Astrocyte (in vitro differentiated cells and primary cell): ENCODE results near the gene ALPK3. TPM values are rescaled to one million over a fixed set of nuclear protein-coding genes. Genes with fewer than 3 reads are reported as not detected.
A peak's percentile ranks its signal among the peaks of the same experiment; 100 is the strongest.
"Not testable (repeated sequence)": the region's sequence is repeated elsewhere in the genome, so short reads cannot be mapped to it uniquely, and the experiment has no call there.

ENCODE experiments used
- DNase-seq: peaks from one replicate; pipeline ENCODE4 v3.0.0-alpha.2; 2010; ENCODE audit warnings: low read depth
- FAIRE-seq: peaks from 2 replicates; lab custom pipeline; 2011; peaks lifted over from hg19 to GRCh38; lab: Jason Lieb, UNC
- H2AFZ ChIP-seq: 2 replicates; pipeline ENCODE4 v1.6.0; 2012; ENCODE audit warnings: low read depth, low read length, inconsistent platforms
- H3K27ac ChIP-seq: 2 replicates; pipeline ENCODE4 v1.5.1; 2011; ENCODE audit warnings: low read depth, low read length, inconsistent platforms
- H3K27me3 ChIP-seq: 2 replicates; pipeline ENCODE4 v1.6.0; 2011; ENCODE audit warnings: low read length, inconsistent platforms; ENCODE audit not compliant: insufficient read depth
- H3K36me3 ChIP-seq: 2 replicates; pipeline ENCODE4 v1.5.1; 2011; ENCODE audit warnings: low read length, inconsistent platforms; ENCODE audit not compliant: insufficient read depth
- H3K4me1 ChIP-seq: 2 replicates; pipeline ENCODE4 v1.5.1; 2011; ENCODE audit warnings: low read length, inconsistent platforms; ENCODE audit not compliant: insufficient read depth
- H3K4me2 ChIP-seq: 2 replicates; pipeline ENCODE4 v1.6.0; 2012; ENCODE audit warnings: low read length, inconsistent platforms
- H3K4me3 ChIP-seq: 2 replicates; pipeline ENCODE4 v1.5.1; 2011; ENCODE audit warnings: low read depth, mild to moderate bottlenecking, low read length, inconsistent platforms; ENCODE audit not compliant: insufficient read depth
- H3K79me2 ChIP-seq: 2 replicates; pipeline ENCODE4 v1.6.0; 2012; ENCODE audit warnings: mild to moderate bottlenecking, low read length, inconsistent platforms; ENCODE audit not compliant: insufficient read depth
- H3K9ac ChIP-seq: 2 replicates; pipeline ENCODE4 v1.6.0; 2012; ENCODE audit warnings: mild to moderate bottlenecking, low read length, inconsistent platforms
- H3K9me3 ChIP-seq: 2 replicates; pipeline ENCODE4 v1.5.1; 2012; ENCODE audit warnings: low read depth, mild to moderate bottlenecking, low read length, inconsistent platforms; ENCODE audit not compliant: insufficient read depth
- H4K20me1 ChIP-seq: 2 replicates; pipeline ENCODE4 v1.6.0; 2012; ENCODE audit warnings: low read length, inconsistent platforms; ENCODE audit not compliant: insufficient read depth
- H3K27ac Mint-ChIP-seq: one replicate; pipeline ENCODE4 v1.8.0; 2021; ENCODE audit warnings: mild to moderate bottlenecking, mixed read lengths; ENCODE audit not compliant: unreplicated experiment
- H3K27me3 Mint-ChIP-seq: one replicate; pipeline ENCODE4 v1.8.0; 2021; ENCODE audit warnings: low read depth, mixed read lengths; ENCODE audit not compliant: unreplicated experiment
- H3K36me3 Mint-ChIP-seq: one replicate; pipeline ENCODE4 v1.8.0; 2021; ENCODE audit warnings: low read depth, mixed read lengths; ENCODE audit not compliant: unreplicated experiment
- H3K4me1 Mint-ChIP-seq: one replicate; pipeline ENCODE4 v1.8.0; 2021; ENCODE audit warnings: low read depth, mixed read lengths; ENCODE audit not compliant: unreplicated experiment
- H3K4me3 Mint-ChIP-seq: one replicate; pipeline ENCODE4 v1.8.0; 2021; ENCODE audit warnings: mild to moderate bottlenecking, moderate library complexity, mixed read lengths; ENCODE audit not compliant: unreplicated experiment
- H3K9me3 Mint-ChIP-seq: one replicate; pipeline ENCODE4 v1.8.0; 2021; ENCODE audit warnings: mild to moderate bottlenecking, mixed read lengths; ENCODE audit not compliant: unreplicated experiment
- EZH2 ChIP-seq: IDR thresholded peaks from 2 replicates; pipeline ENCODE4 v1.6.1; 2012; ENCODE audit warnings: mild to moderate bottlenecking, low read length, inconsistent platforms; ENCODE audit not compliant: insufficient read depth
- total RNA-seq: library from RNA; stranded (reverse); gene quantifications from 2 replicates; pipeline ENCODE4 v1.2.1, GENCODE V29; 2021
- TF ChIP-seq, protein P1 (sequence below): IDR thresholded peaks from 2 replicates; pipeline ENCODE4 v1.5.1; 2011; ENCODE audit warnings: low read depth, mild to moderate bottlenecking, inconsistent platforms, low read length, moderate library complexity; ENCODE audit not compliant: insufficient read depth

ALPK3 gene
- total RNA-seq, 1 donor from 2014 or later, result 9.1 TPM

DNA sequence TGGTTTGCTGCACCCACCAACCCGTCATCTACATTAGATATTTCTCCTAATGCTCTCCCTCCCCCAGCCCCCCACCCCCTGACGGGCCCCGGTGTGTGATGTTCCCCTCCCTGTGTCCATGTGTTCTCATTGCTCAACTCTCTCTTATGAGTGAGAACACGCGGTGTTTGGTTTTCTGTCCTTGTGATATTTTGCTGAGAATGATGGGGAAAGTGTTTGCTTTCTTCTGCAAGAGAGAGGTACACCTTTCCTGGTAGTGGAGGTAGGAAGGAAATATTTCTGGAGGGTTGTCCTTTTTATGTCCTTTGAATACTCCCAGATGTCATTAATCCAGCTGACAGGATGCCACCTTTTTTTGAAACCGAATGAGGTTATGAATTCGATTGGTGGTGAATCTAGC, 56.8 kb downstream of the ALPK3 start:
- H2AFZ ChIP-seq, result no peak overlapping the region
- Mint-ChIP-seq H3K27ac (no peak overlapping the region), H3K4me1 (no peaks in the 10 kb centered on the region), H3K36me3 (peaks cover 13% of the 10 kb centered on the region), H3K4me3 (no peak overlapping the region), H3K27me3 (peaks cover 23% of the 10 kb centered on the region), H3K9me3 (no peaks in the 10 kb centered on the region)
- no peak for DNase-seq
- H3K36me3 ChIP-seq, result no peaks in the 10 kb centered on the region
- no peaks in the 10 kb centered on the region for H3K27me3 ChIP-seq
- no peak overlapping the region for H3K9ac ChIP-seq
- no peak for TF ChIP-seq EZH2
- TF ChIP-seq, protein P1, sequence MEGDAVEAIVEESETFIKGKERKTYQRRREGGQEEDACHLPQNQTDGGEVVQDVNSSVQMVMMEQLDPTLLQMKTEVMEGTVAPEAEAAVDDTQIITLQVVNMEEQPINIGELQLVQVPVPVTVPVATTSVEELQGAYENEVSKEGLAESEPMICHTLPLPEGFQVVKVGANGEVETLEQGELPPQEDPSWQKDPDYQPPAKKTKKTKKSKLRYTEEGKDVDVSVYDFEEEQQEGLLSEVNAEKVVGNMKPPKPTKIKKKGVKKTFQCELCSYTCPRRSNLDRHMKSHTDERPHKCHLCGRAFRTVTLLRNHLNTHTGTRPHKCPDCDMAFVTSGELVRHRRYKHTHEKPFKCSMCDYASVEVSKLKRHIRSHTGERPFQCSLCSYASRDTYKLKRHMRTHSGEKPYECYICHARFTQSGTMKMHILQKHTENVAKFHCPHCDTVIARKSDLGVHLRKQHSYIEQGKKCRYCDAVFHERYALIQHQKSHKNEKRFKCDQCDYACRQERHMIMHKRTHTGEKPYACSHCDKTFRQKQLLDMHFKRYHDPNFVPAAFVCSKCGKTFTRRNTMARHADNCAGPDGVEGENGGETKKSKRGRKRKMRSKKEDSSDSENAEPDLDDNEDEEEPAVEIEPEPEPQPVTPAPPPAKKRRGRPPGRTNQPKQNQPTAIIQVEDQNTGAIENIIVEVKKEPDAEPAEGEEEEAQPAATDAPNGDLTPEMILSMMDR, result no peak
- H3K27ac ChIP-seq, result no peak overlapping the region
- no peaks in the 10 kb centered on the region for H3K79me2 ChIP-seq
- H3K4me2 ChIP-seq, result no peak overlapping the region
- FAIRE-seq, result no peak
- no peaks in the 10 kb centered on the region for H3K9me3 ChIP-seq
- no peaks in the 10 kb centered on the region for H3K4me1 ChIP-seq
- no peak overlapping the region for H3K4me3 ChIP-seq
- no peaks in the 10 kb centered on the region for H4K20me1 ChIP-seq

DNA sequence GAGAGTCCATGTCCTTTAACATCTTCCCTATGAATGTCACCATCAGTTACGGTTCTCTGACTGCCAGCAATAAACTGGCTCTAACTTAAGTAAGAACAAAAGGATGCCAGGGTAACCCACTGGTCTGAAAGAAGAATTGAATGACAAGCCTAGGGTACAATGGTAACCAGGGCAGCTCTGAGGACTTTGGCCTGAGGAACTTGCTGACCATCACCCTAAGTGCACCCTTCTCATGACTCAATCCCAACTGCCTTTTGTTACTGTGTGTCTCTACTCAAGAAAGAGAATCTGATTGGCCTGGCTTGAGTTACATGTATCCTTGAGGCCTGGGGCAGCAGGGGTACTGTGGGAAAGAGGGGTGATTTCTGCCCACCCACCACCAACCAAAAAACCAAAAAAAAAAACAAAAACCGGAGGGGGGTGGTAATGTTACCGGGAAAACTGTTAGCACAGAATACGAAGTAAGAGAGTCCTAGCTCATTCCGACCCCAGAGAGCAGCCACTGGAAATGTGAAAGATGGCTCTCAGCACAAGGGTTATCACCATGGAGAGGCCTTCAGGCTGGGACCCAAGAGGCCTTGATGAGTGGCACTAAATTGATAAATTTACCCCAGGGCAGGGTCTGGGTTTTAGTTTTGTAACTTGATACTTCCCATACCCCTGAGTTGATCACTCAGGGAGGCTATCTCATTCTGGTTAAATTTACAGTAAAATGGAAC, 58.0 kb downstream of the ALPK3 start:
- TF ChIP-seq EZH2, result no peak
- TF ChIP-seq, protein P1, result no peak
- H3K4me3 Mint-ChIP-seq, result no peak overlapping the region
- no peak overlapping the region for H3K27ac Mint-ChIP-seq
- Histone ChIP-seq H3K9ac (no peak overlapping the region), H3K36me3 (no peaks in the 10 kb centered on the region), H3K79me2 (no peaks in the 10 kb centered on the region), H2AFZ (no peak overlapping the region), H3K9me3 (no peaks in the 10 kb centered on the region), H4K20me1 (no peaks in the 10 kb centered on the region), H3K4me3 (no peak overlapping the region), H3K4me2 (no peak overlapping the region), H3K27me3 (no peaks in the 10 kb centered on the region), H3K27ac (no peak overlapping the region), H3K4me1 (no peaks in the 10 kb centered on the region)
- H3K4me1 Mint-ChIP-seq, result no peaks in the 10 kb centered on the region
- H3K36me3 Mint-ChIP-seq, result peaks cover 9% of the 10 kb centered on the region
- no peak for FAIRE-seq
- peaks cover 22% of the 10 kb centered on the region for H3K27me3 Mint-ChIP-seq
- no peaks in the 10 kb centered on the region for H3K9me3 Mint-ChIP-seq
- no peak for DNase-seq

DNA sequence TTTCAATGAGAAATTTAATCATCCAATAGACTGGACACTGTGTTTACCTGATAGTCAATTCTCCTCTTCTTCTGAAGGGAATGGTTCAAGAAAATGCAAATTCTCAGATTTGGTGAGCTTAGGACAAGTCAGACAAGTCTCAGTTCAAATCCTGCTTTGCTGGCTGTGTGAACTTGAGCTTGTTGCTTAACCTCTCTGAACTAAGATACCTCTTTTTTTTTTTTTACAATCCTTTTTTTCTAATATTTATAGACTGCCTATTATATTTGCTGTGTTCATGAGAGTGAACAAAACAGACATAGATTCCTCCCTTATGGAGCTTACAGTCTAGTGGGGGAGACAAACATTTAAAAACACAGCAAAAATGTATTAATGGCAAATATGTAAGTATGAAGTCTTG, 59.1 kb downstream of the ALPK3 start:
- no peak overlapping the region for H3K27ac ChIP-seq
- H3K9me3 ChIP-seq, result no peaks in the 10 kb centered on the region
- no peaks in the 10 kb centered on the region for H3K27me3 ChIP-seq
- no peaks in the 10 kb centered on the region for H3K36me3 ChIP-seq
- H3K4me3 Mint-ChIP-seq, result no peak overlapping the region
- no peaks in the 10 kb centered on the region for H3K9me3 Mint-ChIP-seq
- no peak overlapping the region for H3K9ac ChIP-seq
- H4K20me1 ChIP-seq, result no peaks in the 10 kb centered on the region
- no peak overlapping the region for H3K27ac Mint-ChIP-seq
- no peak overlapping the region for H3K4me2 ChIP-seq
- H3K36me3 Mint-ChIP-seq, result peaks cover 1% of the 10 kb centered on the region
- H3K27me3 Mint-ChIP-seq, result peaks cover 17% of the 10 kb centered on the region
- no peaks in the 10 kb centered on the region for H3K4me1 ChIP-seq
- no peak for DNase-seq
- H2AFZ ChIP-seq, result no peak overlapping the region
- no peak overlapping the region for H3K4me3 ChIP-seq
- FAIRE-seq, result no peak
- H3K79me2 ChIP-seq, result no peaks in the 10 kb centered on the region
- H3K4me1 Mint-ChIP-seq, result no peaks in the 10 kb centered on the region
- no peak for TF ChIP-seq EZH2
- TF ChIP-seq, protein P1, result no peak

DNA sequence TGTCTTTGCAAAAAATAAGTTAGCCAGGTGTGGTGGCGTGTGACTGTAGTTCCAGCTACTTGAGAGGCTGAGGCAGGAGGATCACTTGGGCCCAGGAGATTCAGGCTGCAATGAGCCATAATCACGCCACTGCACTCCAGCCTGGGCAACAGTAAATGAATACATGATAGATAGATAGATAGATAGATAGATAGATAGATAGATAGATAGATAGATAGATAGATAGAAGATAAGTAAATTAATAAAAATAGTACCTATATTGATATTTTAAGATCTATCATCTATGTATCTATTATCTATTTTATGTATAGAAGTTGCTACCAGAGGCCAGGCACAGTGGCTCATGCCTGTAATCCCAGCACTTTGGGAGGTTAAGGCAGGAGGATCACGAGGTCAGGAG, 60.5 kb downstream of the ALPK3 start:
- Mint-ChIP-seq H3K27ac (peak overlapping the region; percentile 4), H3K27me3 (peaks cover 18% of the 10 kb centered on the region)
- H3K4me1 Mint-ChIP-seq, H3K4me2 ChIP-seq, H3K9ac ChIP-seq, H3K36me3 ChIP-seq, H3K4me1 ChIP-seq, H3K9me3 ChIP-seq, H3K27me3 ChIP-seq, H3K9me3 Mint-ChIP-seq, H3K79me2 ChIP-seq, H3K36me3 Mint-ChIP-seq, H2AFZ ChIP-seq, H4K20me1 ChIP-seq, H3K4me3 Mint-ChIP-seq, FAIRE-seq, H3K27ac ChIP-seq, H3K4me3 ChIP-seq, DNase-seq: not testable (repeated sequence)
